GM18519 (cell line): Measurements from ENCODE around the gene BBIP1.

Experiments used
- ATAC-seq: cut with Tn5 transposase; IDR thresholded peaks from one replicate; pipeline ENCODE4 v1.9.1; 2021; ENCODE audit warnings: mild to moderate bottlenecking, moderate library complexity; ENCODE audit not compliant: unreplicated experiment, low FRiP score

Gene BBIP1

DNA sequence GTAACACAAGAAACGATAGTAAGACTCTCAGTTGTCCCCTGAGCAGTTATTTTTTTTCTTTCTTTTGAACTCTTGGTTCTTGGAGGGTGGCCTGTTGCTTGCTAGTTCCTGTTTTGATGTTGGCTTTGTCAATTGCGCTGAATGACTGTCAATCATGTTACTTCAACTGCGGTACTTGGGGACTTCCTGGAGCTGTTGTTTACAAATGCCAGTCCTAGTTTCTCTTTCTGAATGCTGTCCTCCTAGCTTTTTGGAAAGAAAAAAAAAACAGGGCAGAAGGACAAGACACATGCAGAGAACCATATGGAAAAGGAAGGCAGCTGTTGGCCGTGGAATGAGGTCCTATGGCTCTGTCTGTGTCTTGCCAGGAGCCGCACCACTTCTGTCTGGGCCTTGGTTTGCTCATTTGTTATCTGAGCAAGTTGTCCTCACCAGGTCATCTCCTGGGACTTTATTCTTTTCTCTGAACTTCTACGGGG is 54.3 kb downstream of the BBIP1 start:
- ATAC-seq, result peak; percentile 48

DNA sequence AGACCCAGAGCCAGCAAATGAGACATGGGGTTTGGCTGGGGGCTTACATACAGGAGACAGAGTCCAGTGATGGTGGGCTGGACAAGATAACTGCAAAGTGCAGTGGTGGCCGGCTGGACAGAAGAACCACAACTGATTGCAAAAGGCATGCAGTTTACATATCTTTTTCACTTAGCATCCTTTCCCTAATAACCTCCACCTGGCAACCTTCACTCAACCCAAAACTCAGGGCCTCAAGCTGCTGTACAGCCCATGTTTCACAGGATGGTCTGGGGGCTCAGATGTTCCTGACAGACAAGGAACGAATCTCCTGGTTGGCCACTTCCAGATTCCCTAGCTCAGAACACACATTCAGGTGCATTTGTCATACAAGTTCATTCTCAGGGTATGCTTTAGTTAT is 55.0 kb downstream of the BBIP1 start:
- ATAC-seq, result no peak

DNA sequence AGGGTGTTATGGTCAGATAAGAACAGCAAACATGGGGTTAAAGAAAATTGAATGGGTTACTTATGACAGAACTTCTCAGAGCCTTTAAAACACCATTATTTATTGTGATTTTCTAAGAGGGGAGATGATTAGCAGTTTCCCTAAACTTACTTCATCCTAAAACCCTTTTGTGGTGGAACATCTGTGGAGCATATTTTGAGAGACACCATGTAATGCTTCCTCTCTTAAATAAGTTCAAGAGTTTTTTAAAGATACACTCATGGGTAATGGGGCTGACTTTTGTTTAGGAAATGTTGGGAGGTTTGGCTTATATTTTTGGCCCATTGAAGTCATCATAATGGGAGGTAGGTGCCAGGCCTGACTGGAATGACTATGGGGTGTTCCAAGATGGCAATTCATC is 55.6 kb downstream of the BBIP1 start:
- ATAC-seq, result no peak

DNA sequence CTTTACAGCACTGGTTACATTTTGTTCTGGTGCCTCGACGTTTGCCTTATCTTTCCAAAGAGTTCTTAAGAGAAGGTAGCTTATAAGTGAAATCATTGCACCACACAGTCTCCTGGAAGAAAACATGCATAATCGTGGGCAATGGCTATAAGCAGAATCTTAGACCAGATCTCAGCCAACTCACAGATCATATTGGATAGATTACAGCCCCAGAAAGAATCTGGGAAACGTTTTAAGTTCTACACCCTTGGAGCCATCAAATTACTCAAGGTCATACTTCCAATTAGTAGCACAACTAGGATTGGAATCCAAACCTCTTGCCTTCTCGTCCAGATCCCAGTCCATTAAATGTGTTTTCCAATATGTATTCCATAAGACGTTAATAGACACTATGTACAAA is 56.0 kb downstream of the BBIP1 start:
- no peak for ATAC-seq

DNA sequence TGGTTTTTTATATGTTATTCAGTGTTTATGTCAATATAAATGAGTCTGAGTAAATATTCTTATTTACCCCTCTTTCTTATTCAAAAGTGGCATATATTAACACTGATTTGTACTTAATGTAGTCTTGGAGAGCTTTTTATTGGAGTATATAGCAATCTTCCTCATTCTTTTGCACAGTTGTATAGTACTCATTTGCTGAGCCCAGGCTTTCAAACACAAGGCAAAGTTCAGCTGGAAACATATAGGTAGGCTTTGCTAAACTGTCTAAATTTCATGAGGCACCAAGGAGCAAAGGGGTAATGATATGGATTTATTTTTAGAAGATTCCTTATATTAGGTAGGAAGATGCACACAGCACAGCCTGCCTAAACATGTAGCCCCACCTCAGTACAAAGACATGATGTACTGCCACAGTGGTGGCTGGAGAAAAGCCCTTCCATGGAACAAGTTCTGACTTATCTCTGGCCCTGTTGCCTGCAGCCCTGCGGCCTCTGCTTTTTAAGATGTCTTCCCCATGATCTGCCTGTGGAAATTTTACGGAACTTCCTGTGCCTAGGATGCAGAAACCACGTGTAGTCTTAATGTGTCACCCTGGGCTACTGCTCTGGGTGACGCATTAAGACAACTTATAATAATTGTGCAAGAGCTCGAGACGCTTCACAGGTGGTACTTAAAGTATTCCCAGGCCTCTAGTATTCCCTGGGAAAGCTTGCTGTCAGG is 56.9 kb downstream of the BBIP1 start:
- ATAC-seq, result no peak

DNA sequence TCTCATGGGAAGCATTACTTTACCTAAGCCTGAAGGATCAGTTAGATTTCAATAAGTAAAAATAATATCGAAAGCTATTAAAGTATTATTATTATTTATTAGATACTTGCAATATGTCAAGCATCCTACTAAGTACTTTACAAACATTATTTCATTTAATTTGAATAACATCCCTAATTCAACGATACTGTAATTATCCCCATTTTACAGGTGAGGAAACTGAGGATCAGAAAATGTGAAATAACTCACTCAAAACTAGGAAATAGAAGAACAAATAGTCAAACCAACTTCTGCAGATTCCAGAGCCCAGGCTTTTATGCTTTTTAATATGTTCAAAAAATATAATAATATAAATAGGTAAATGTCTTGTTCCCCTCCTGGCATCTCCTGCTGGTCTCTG is 57.5 kb downstream of the BBIP1 start:
- ATAC-seq, result no peak

- ATAC-seq, result peak; percentile 38
Measured at GRCh38 chr10:110860576-110861241, 58.3 kb downstream of the BBIP1 start.

DNA sequence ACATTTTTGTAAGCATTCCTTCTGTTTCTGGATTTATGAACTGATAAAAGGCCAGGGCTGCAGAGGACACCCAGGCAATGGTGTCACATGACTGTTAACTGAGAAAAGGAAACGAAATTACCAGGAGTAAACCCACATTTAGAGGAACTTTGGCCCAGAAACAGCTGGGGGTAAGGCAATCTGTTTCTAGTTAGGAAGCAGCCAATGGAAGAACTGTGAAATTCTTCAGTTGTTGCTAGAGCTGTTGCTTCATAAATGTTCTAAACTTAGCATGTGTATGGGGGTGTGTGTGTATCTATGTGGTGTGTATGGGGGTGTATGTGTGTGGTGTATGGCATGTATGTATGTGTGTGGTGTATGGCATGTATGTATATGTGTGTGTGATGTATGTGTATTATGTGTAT is 59.0 kb downstream of the BBIP1 start:
- no peak for ATAC-seq

GRCh38 chr10:110859206-110859972 is 59.6 kb downstream of the BBIP1 start:
- no peak for ATAC-seq

DNA sequence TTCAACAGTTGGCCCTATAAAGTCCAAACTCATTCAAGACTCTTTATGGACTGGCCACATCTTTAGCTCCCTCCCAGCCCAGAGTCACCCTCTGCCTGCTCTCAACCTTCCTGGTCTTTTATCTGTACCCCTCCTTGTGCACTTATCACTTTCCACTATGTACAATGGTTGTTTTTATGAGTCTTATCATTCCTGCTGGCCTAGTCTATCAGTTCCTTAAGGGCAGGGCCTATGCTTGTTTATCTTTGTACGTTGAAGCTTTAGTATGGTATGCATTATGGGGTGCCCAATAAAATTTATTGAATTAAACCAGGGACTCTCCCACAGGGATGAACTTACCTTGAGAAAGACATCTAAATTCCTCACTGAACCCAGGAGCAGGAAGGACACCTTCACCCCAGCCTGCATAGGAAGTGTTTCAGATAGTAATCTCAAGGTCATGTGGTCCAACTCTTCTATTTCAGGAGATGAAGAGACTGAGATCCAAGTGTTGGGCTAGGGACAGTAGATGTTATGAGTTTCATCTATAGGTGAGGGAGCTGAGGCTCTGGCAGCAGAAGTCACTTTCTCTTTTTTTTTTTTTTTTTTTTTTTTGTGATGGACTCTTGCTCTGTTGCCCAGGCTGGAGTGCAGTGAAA is 60.6 kb downstream of the BBIP1 start:
- ATAC-seq, result no peak

DNA sequence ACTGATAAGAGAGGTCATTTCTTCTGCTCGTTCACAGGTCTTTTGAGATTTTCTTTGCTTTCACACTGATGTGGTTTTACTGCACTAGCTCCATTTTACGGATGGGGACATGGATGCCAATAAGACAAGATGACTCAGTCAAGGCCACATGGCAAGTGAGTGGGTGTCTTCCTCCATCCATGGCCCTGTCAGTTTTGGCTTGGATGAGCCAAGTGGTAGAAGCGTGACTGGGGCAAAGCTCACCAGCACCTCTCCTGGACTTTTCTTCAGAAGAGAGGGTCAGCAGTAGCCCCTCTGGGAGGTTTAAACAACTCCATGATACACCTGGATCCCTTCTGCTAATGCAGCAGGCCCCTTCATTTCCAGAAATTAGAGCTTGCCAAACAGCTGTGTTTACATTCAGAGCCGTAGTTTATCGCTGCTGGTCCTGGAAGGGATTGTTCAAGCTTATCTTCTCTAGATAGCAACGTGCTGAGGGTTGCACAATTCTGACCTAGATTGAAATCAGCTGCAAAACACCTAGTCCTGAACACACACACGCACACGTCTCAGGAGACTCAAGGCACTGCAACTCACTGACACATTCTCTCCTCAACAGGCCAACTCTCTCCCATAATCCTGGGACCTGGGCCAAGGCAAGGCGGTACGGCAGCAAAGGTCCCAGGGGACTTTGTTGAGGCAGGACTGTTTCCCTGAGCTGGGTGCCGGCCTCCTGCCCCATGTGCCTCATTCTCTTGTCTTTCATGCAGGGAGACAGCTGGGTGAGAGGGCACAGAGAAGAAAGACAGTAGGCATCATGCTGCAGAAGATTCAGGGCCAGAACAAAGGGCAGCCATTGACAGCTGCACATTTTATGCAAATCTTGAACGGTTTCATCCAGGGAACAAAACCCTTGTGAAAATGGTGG is 61.5 kb downstream of the BBIP1 start:
- peak; percentile 37 for ATAC-seq

GRCh38 chr10:110853921-110854605 is 64.9 kb downstream of the BBIP1 start:
- ATAC-seq, result no peak

- no peak for ATAC-seq
Measured at GRCh38 chr10:110852947-110853346, 66.0 kb downstream of the BBIP1 start.

GRCh38 chr10:110852255-110852896 is 66.6 kb downstream of the BBIP1 start:
- ATAC-seq, result no peak

- no peak for ATAC-seq
Measured at GRCh38 chr10:110851020-110851612, 67.9 kb downstream of the BBIP1 start.

DNA sequence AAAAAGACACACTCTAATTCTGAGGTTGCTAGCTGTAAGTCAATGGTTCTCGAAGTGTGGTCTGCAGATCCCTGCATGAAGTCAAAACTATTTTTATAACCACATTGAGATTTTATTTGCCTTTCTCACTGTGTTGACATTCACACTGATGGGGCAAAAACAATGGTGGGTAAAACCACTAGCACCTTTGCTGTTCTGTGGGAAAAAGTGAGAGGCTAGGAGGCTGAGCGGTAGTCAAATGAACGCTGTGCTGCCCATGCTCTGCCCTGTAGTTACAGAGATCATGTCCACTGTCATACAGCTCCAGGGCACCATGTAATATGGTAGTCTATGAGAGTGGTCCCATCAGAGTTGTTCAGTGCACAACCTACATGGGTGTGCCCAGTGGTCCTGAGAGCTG is 68.9 kb downstream of the BBIP1 start:
- ATAC-seq, result no peak
